ENCODE results near the gene ST7. TPM values are rescaled to one million over a fixed set of nuclear protein-coding genes. Genes with fewer than 3 reads are reported as not detected.

The ST7 gene
- polyA plus RNA-seq, 2 of the 4 experiments (the other 2 are of a cell fraction): 16.2 to 26.0 TPM

DNA sequence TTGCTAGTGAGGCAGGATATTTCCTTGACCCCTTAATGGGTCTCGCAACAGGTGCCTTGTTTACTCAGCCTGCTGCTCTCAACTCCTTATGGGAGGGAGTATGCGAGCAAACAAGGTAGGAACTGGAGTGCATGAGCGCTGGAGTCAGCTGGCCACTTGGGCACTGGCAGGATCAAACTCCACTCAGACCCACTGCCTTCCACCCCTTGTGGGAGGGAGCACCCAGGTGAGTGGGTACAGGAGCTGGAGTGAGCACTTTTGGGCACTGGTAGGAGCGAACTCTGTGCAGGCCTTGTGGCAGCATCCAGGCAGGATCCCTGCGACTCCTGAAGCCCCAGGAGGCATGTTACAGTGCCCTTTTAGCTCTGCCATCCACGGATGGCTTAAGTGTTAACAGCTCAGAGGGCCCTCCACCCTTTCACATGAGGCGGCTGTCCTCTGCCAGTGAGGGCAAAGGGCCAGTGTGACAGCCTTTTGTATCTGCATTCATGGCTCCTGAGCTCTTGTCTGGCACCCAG, 123.2 kb downstream of the ST7 start:
- Histone ChIP-seq H3K4me2 (no peak overlapping the region), H3K4me3 (no peak overlapping the region), H3K4me1 (no peaks in the 10 kb centered on the region), H3K27ac (no peak overlapping the region), H3K9me3 (no peaks in the 10 kb centered on the region)
- ChIA-PET POLR2A (no interaction called here), CTCF (interaction anchor here (0.6 kb wide), 1 partner anchor 13 kb away, joined by 4 read pairs; no protein-coding TSS in a partner anchor)
- FAIRE-seq (no peak), DNase-seq (ENCODE audit: low read depth in 1 of 2, low spot score in 1 of 2) (no peak), ATAC-seq (peak; percentile 24 to 33; a peak in 1 of 6 replicates)
- 82% methylated on average over 6 of the region's 7 CpGs for WGBS (ENCODE audit: missing lambda C conversion rate)
- TF ChIP-seq ESRRA (IDR thresholded peaks at IDR 0.05; ENCODE audit: borderline replicate concordance, low read length): no peak
- no peak for TF ChIP-seq CBX2 (IDR thresholded peaks at IDR 0.05; ENCODE audit: borderline replicate concordance, low read depth)
- TF ChIP-seq PHF8 (IDR thresholded peaks at IDR 0.05; ENCODE audit: borderline replicate concordance, low read depth): no peak
- TF ChIP-seq NR3C1 (IDR thresholded peaks at IDR 0.05): no peak
- TF ChIP-seq, protein P1, sequence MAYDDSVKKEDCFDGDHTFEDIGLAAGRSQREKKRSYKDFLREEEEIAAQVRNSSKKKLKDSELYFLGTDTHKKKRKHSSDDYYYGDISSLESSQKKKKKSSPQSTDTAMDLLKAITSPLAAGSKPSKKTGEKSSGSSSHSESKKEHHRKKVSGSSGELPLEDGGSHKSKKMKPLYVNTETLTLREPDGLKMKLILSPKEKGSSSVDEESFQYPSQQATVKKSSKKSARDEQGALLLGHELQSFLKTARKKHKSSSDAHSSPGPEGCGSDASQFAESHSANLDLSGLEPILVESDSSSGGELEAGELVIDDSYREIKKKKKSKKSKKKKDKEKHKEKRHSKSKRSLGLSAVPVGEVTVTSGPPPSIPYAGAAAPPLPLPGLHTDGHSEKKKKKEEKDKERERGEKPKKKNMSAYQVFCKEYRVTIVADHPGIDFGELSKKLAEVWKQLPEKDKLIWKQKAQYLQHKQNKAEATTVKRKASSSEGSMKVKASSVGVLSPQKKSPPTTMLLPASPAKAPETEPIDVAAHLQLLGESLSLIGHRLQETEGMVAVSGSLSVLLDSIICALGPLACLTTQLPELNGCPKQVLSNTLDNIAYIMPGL (CRISPR knock-in tag; IDR thresholded peaks at IDR 0.05; ENCODE audit: borderline replicate concordance): no peak
- TF ChIP-seq NPAS2 (CRISPR knock-in tag; IDR thresholded peaks at IDR 0.05; ENCODE audit: borderline replicate concordance): no peak

DNA sequence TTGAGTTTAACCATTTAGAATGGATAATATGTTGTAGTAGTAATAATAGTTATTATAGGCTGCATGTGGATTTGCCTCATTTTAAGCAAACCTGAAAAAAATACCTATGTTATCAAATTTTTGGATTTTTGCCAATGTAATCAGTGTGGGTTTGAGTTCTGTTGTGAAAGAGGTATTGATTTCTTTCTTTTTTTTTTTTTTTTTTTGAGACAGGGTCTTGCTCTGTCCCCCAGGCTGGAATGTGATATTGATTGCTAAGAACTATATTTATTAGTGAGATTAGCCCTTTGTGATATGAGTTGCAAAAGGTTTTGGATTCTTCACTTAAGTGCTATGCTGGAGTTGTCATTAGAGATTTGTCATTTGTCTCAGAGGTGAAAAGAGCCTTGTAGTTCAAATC, 124.4 kb downstream of the ST7 start:
- TF ChIP-seq, protein P2, sequence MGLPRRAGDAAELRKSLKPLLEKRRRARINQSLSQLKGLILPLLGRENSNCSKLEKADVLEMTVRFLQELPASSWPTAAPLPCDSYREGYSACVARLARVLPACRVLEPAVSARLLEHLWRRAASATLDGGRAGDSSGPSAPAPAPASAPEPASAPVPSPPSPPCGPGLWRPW (IDR thresholded peaks at IDR 0.05): no peak
- no peak for TF ChIP-seq ZNF302 (CRISPR knock-in tag; IDR thresholded peaks at IDR 0.05)
- no peak for TF ChIP-seq EP300 (IDR thresholded peaks at IDR 0.05)
- TF ChIP-seq, protein P3, sequence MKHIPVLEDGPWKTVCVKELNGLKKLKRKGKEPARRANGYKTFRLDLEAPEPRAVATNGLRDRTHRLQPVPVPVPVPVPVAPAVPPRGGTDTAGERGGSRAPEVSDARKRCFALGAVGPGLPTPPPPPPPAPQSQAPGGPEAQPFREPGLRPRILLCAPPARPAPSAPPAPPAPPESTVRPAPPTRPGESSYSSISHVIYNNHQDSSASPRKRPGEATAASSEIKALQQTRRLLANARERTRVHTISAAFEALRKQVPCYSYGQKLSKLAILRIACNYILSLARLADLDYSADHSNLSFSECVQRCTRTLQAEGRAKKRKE (CRISPR knock-in tag; IDR thresholded peaks at IDR 0.05; ENCODE audit: low read depth): no peak
- TF ChIP-seq KDM1A (IDR thresholded peaks at IDR 0.05; ENCODE audit: low read depth): no peak
- no peak for TF ChIP-seq HOXA7 (CRISPR knock-in tag; IDR thresholded peaks at IDR 0.05)
- TF ChIP-seq ZFP36 (IDR thresholded peaks at IDR 0.05; ENCODE audit: borderline replicate concordance, partially characterized antibody): no peak
- no peak for TF ChIP-seq SMC3 (IDR thresholded peaks at IDR 0.05)
- TF ChIP-seq REST (IDR thresholded peaks at IDR 0.05): no peak
- TF ChIP-seq, protein P4, sequence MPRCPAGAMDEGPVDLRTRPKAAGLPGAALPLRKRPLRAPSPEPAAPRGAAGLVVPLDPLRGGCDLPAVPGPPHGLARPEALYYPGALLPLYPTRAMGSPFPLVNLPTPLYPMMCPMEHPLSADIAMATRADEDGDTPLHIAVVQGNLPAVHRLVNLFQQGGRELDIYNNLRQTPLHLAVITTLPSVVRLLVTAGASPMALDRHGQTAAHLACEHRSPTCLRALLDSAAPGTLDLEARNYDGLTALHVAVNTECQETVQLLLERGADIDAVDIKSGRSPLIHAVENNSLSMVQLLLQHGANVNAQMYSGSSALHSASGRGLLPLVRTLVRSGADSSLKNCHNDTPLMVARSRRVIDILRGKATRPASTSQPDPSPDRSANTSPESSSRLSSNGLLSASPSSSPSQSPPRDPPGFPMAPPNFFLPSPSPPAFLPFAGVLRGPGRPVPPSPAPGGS (IDR thresholded peaks at IDR 0.05): no peak
- no peak for TF ChIP-seq TP53 (CRISPR knock-in tag; IDR thresholded peaks at IDR 0.05)
- TF ChIP-seq RAD21 (conservative IDR thresholded peaks at IDR 0.05 in 1 of 2, IDR thresholded peaks at IDR 0.05 in 1 of 2): no peak
- no peak for TF ChIP-seq FOSB (CRISPR knock-in tag; IDR thresholded peaks at IDR 0.05)
- no peak for TF ChIP-seq SREBF2 (IDR thresholded peaks at IDR 0.05)
- TF ChIP-seq HDAC2 (IDR thresholded peaks at IDR 0.05): no peak
- ATAC-seq (no peak), DNase-seq (ENCODE audit: low read depth in 1 of 2, low spot score in 1 of 2) (no peak), FAIRE-seq (no peak)
- ChIA-PET CTCF (interaction anchor here (0.7 kb wide), 1 partner anchor 164 kb away, joined by 3 read pairs; no protein-coding TSS in a partner anchor), POLR2A (no interaction called here)
- Histone ChIP-seq H3K4me1 (no peaks in the 10 kb centered on the region), H3K4me3 (no peak overlapping the region), H3K4me2 (no peak overlapping the region), H3K27ac (no peak overlapping the region), H3K9me3 (no peaks in the 10 kb centered on the region)
